ENCODE measurements around the gene LY6G6D. TPM values are rescaled to one million over a fixed set of nuclear protein-coding genes. Genes with fewer than 3 reads are reported as not detected.

Gene LY6G6D
- total RNA-seq, 1 donor from 2014 or later, result not detected

DNA sequence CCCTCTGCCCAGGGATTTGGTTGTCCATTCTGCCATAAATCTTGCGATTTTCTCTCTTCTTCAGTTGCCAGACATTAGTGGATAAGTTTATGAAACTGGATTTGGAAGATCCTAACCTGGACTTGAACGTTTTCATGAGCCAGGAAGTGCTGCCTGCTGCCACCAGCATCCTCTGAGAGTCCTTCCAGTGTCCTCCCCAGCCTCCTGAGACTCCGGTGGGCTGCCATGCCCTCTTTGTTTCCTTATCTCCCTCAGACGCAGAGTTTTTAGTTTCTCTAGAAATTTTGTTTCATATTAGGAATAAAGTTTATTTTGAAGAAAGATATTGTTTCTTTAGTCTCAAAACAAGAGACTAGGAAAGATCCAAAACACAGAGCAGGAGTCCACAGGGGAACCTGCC, 47.2 kb downstream of the LY6G6D start, which contains the start of gene SAPCD1:
Gene SAPCD1, plus strand, starts transcription at position 301 of the 400 bp plus-strand sequence. CDS start 399 bp downstream, outside the sequence.
- DNase-seq (ENCODE audit: low read depth, low spot score), result no peak

DNA sequence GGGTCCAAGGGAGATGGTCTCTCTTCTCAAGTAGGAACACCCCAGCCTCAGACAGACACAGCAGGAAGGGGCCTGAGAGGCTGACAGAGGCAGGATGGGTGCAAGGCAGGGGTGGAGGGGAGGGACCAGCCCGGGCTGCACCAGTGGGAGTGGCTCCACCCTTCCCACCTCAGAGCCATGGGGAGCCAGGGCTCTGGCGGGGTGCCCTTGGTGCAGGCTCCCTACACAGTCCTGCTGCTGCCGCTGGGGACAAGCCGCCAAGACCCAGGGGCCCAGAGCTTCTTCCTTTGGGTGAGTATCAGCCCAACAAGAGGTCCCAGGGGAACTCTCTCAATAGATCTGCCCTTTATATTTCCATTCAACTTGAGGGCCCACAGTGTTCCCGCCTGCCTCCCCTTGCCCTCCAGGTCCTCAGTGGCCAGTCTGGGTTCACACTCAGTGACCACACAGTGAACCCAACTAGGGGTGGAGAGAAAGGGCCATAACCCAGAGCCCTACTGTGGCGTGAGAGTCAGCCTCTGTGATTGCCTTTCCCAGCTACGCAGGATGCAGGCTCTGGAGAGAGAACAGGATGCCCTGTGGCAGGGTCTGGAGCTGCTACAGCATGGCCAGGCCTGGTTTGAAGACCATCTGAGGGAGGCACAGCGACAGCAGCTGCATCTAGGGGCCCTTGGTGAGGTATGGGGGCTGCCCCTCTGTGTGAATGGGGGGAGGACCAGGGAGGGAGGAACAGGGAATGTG, 47.9 kb downstream of the LY6G6D start:
- no peak for DNase-seq (ENCODE audit: low read depth, low spot score)

DNA sequence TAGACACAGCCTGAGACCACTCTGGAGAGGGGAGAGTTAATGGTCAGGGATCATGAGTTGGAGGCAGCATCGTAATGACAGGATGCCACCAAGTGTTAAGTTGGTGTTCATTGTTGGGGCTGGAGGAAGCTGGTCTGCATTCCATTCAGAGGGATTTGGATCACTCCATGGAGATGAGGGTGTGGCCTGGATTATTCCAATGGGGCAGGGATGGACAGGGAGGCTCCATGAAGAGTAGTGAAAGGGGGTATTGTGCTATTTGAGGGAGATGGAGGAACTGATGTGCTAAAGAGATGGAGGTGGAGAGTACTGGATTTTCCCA, 48.4 kb downstream of the LY6G6D start:
- no peak for DNase-seq (ENCODE audit: low read depth, low spot score)

DNA sequence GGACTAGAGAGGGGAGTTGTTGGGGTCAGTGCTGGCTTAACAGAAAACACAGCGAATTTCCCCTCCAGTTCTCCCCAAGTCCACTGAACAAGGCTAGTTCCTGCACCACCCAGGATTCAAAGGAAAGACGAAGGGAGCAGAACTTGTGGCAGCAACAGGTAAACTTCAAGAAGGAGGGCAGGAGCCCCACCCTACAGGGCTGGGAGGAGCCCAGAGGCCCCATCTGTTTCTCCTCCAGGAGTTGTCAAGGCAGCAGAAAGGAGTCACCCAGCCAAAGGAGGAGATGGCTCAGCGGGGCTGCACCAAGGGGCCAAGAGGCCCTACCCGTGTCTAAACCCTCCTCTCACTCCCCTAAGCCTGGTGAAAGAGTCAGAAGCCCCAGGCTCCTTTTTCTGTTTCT, 49.0 kb downstream of the LY6G6D start:
- DNase-seq (ENCODE audit: low read depth, low spot score), result no peak

DNA sequence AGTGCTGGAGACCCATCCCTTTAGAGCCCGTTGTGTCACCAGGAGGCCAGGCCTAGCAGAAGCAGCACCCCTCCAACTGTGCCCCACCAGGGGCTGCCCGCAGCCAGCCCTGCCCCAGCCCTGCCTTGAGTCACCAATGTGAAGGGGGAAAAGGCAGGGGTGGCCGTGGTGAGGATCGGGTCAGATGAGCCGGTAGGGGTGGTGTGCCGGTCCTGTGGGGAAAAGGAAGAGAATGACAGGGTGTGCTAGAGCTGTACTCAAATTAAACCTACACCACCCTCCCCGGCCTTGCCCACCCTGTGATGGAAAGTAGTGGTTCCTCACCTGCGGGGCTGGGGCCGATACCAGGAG, 50.4 kb downstream of the LY6G6D start:
- no peak for DNase-seq (ENCODE audit: low read depth, low spot score)

DNA sequence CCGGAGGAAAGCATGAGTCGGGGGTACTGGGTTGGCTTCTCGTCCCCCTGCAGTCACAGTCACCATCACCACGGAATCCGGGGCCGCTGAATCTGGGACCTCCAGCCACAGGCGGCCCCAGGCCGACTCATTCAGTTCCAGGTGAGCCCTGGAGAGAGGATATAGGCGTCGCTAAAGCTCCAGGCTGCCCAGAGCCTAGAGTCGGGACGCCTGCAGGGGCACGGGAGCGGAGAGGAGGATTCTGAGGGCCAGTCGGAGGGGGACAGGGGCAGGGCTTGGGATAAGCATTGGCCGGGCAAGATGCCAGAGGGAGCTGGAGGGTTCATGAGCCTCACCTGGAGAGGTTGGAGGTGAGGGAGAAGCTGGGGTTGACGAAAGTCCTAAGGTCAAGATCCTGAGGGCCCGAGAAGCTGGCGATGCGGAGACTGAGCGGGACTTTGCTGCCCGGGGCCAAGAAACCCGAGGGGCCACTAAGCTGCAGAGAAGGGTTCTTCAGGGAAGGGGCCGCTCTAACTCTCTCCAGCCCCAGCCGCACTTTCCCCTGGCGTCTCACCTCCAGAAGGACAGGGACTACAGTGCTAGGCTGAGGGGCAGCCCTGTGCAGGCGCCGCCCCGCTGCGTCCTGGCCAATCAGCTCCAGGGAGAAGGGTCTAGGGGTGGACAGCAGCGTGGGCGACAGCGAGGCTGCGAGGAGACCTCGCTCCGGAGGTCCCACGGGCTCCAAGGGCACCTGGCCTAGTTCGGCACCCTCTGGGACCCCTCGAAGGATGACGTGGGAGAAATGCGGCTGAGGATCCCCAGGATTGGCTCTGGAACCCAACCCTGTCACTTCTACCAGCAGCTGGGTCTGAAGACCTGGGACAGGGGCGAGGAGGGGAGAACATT, 51.0 kb downstream of the LY6G6D start:
- DNase-seq (ENCODE audit: low read depth, low spot score), result no peak

DNA sequence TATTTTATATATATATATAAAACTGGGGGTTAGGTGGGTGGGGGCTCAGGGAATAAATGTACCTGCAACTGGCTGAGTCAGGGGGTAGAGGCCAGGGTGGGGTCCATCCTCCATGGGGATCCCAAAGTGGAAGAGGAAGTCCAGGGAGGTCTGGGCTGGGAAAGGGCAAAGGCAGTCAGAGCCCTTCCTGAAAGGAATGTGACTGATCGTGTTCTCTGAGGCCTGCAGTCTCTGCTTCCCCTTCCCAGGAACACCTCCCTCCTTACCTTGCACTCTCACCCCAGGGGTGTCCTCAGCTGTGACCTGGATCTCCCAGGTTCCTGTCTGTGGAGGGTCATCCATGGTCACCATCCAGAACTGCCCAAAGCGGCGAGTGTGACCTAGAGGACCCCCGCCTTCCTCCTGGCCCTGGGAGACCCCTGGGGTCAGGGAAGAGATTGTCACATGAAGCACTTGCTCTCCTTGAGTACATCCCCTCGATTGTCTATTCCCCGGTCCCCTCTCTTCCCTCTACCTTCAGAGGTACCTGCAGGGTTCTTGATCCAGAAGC, 52.0 kb downstream of the LY6G6D start:
- no peak for DNase-seq (ENCODE audit: low read depth, low spot score)

Other genes with a start within 250 kb of the LY6G6D start
- 24.8 and 29.2 TPM in 2 replicates for gene MICB, start 217.2 kb upstream of the LY6G6D start, total RNA-seq
- gene MCCD1, start 186.4 kb upstream of the LY6G6D start, total RNA-seq, result not detected in 2 replicates
- gene DDX39B, start 173.3 kb upstream of the LY6G6D start, total RNA-seq, result 507 and 634 TPM in 2 replicates
- gene ATP6V1G2, start 168.7 kb upstream of the LY6G6D start, total RNA-seq, result 0.42 and 0.59 TPM in 2 replicates
- gene NFKBIL1, start 167.7 kb upstream of the LY6G6D start, total RNA-seq, result 21.9 and 30.1 TPM in 2 replicates
- gene LTA, start 143.1 kb upstream of the LY6G6D start, total RNA-seq, result 0.07 TPM in 1 of 2 replicates, not detected in the other
- not detected in 2 replicates for gene TNF, start 139.8 kb upstream of the LY6G6D start, total RNA-seq
- 1.6 and 2.2 TPM in 2 replicates for gene LTB, start 132.9 kb upstream of the LY6G6D start, total RNA-seq
- gene LST1, start 129.1 kb upstream of the LY6G6D start, total RNA-seq, result 0.14 and 0.73 TPM in 2 replicates
- gene NCR3, start 122.3 kb upstream of the LY6G6D start, total RNA-seq, result not detected in 2 replicates
- gene AIF1, start 100.1 kb upstream of the LY6G6D start, total RNA-seq, result not detected in 2 replicates
- 33.6 and 36.4 TPM in 2 replicates for gene PRRC2A, start 94.6 kb upstream of the LY6G6D start, total RNA-seq
- 110 and 116 TPM in 2 replicates for gene BAG6, start 62.7 kb upstream of the LY6G6D start, total RNA-seq
- 0.40 and 0.46 TPM in 2 replicates for gene APOM, start 59.5 kb upstream of the LY6G6D start, total RNA-seq
- 18.7 and 20.5 TPM in 2 replicates for gene C6orf47, start 54.6 kb upstream of the LY6G6D start, total RNA-seq
- gene GPANK1, start 50.4 kb upstream of the LY6G6D start, total RNA-seq, result 12.1 and 12.5 TPM in 2 replicates
- gene CSNK2B, start 49.3 kb upstream of the LY6G6D start, total RNA-seq, result 98.5 and 102 TPM in 2 replicates
- gene LY6G5B, start 45.4 kb upstream of the LY6G6D start, total RNA-seq, result 1.5 and 1.9 TPM in 2 replicates
- 0.86 and 0.88 TPM in 2 replicates for gene LY6G5C, start 34.3 kb upstream of the LY6G6D start, total RNA-seq
- 37.3 and 65.3 TPM in 2 replicates for gene ABHD16A, start 12.0 kb upstream of the LY6G6D start, total RNA-seq
- gene LY6G6F, start 8.5 kb upstream of the LY6G6D start, total RNA-seq, result not detected in 2 replicates
- not detected in 2 replicates for gene LY6G6C, start 6.4 kb downstream of the LY6G6D start, total RNA-seq
- not detected in 2 replicates for gene MPIG6B, start 8.0 kb downstream of the LY6G6D start, total RNA-seq
- gene DDAH2, start 14.0 kb downstream of the LY6G6D start, total RNA-seq, result 84.0 and 89.4 TPM in 2 replicates
- gene CLIC1, start 21.2 kb downstream of the LY6G6D start, total RNA-seq, result 860 and 926 TPM in 2 replicates
- 6.1 and 6.7 TPM in 2 replicates for gene MSH5, start 24.7 kb downstream of the LY6G6D start, total RNA-seq
- 0.78 and 0.92 TPM in 2 replicates for gene SAPCD1, start 47.3 kb downstream of the LY6G6D start, total RNA-seq
- gene VWA7, start 62.0 kb downstream of the LY6G6D start, total RNA-seq, result under 0.01 and 0.11 TPM in 2 replicates
- 73.2 and 74.0 TPM in 2 replicates for gene VARS1, start 80.4 kb downstream of the LY6G6D start, total RNA-seq
- 45.8 and 55.3 TPM in 2 replicates for gene LSM2, start 91.6 kb downstream of the LY6G6D start, total RNA-seq
- 0.53 and 1.9 TPM in 2 replicates for gene HSPA1L, start 99.9 kb downstream of the LY6G6D start, total RNA-seq
- gene HSPA1A, start 100.2 kb downstream of the LY6G6D start, total RNA-seq, result 33.6 and 431 TPM in 2 replicates
- gene HSPA1B, start 112.4 kb downstream of the LY6G6D start, total RNA-seq, result 48.7 and 575 TPM in 2 replicates
- 54.3 and 71.7 TPM in 2 replicates for gene NEU1, start 147.5 kb downstream of the LY6G6D start, total RNA-seq
- gene SLC44A4, start 163.6 kb downstream of the LY6G6D start, total RNA-seq, result 0.07 TPM in 1 of 2 replicates, not detected in the other
- gene EHMT2, start 182.3 kb downstream of the LY6G6D start, total RNA-seq, result 46.4 and 61.8 TPM in 2 replicates
- gene ZBTB12, start 186.7 kb downstream of the LY6G6D start, total RNA-seq, result 3.5 and 5.2 TPM in 2 replicates
- not detected in 2 replicates for gene C2, start 212.4 kb downstream of the LY6G6D start, total RNA-seq
- gene CFB, start 230.7 kb downstream of the LY6G6D start, total RNA-seq, result 3.4 and 4.0 TPM in 2 replicates
- 110 and 121 TPM in 2 replicates for gene NELFE, start 243.6 kb downstream of the LY6G6D start, total RNA-seq
- gene SKIC2, start 243.8 kb downstream of the LY6G6D start, total RNA-seq, result 42.9 and 49.6 TPM in 2 replicates